ENCODE measurements around the gene BTBD9.

Gene BTBD9

GRCh38 chr6:38658418-38659167 lies 18.9 kb upstream of the BTBD9 start:
- TF ChIP-seq, protein P1, sequence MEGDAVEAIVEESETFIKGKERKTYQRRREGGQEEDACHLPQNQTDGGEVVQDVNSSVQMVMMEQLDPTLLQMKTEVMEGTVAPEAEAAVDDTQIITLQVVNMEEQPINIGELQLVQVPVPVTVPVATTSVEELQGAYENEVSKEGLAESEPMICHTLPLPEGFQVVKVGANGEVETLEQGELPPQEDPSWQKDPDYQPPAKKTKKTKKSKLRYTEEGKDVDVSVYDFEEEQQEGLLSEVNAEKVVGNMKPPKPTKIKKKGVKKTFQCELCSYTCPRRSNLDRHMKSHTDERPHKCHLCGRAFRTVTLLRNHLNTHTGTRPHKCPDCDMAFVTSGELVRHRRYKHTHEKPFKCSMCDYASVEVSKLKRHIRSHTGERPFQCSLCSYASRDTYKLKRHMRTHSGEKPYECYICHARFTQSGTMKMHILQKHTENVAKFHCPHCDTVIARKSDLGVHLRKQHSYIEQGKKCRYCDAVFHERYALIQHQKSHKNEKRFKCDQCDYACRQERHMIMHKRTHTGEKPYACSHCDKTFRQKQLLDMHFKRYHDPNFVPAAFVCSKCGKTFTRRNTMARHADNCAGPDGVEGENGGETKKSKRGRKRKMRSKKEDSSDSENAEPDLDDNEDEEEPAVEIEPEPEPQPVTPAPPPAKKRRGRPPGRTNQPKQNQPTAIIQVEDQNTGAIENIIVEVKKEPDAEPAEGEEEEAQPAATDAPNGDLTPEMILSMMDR (IDR thresholded peaks at IDR 0.05): no peak

DNA sequence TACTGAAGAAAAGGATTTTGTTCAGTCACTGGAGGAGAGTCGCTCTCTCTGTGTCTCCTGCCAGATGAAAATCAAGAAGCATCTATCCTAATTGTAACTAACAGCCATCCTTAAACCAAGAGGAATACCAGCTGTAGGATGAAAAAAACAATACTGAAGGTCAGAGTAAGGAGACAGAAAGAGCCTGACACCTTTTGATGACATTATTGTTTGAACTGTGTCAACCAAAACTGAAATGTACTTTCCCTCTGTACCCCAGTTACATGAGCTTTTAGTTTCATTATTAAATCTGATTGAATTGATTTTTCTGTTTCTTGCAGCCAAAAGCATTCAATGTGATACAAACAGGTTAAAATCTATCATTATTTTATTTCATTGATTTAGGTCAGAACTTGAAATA lies 17.2 kb upstream of the BTBD9 start:
- TF ChIP-seq, protein P1 (IDR thresholded peaks at IDR 0.05): no peak

- TF ChIP-seq, protein P1 (IDR thresholded peaks at IDR 0.05): no peak
Measured at GRCh38 chr6:38654263-38654662, 14.5 kb upstream of the BTBD9 start.

GRCh38 chr6:38651121-38651784 lies 11.5 kb upstream of the BTBD9 start:
- TF ChIP-seq, protein P1 (IDR thresholded peaks at IDR 0.05): no peak

DNA sequence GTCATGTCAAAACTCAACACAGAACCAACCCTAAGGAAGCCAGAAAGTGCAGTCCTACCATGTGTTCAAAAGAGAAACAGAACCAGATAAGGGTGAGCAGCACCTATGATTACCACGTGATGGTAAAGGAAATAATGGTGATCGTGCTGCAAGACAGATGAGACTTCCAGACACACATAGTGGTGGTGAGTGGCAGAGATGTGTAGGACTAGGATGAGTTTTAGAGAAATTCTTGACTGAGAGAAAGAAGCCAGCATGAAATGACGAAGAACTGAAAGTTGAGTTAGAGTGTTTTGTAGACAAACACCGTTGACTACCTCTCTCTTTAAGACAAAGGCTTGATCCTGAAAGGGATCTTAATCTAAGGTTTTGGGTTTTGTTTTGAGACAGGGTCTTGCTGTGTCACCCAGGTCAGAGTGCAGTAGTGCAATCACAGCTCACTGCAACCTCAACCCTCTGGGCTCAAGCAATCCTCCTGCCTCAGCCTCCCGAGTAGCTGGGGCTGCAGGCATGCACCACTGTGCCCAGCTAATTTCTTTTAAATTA lies 10.6 kb upstream of the BTBD9 start:
- TF ChIP-seq, protein P1 (IDR thresholded peaks at IDR 0.05): no peak

DNA sequence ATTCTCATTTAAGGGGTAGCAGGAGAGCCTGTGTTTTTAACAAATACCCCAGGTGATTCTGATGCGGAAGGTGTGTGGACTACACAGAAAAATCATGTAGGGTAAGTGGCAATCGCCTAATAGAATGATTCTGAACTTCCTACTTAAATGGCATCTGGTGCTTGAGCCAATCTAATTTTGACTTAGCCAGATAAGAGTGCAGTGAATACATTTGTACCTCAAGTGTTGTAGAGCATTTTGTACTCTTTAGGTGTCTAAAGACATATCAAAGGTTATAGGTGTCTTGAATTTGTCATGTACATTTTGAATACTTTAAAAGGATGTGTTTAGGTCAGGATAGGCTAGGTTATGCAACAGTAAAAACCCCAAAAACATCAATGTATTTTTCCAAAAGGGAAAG lies 10.0 kb upstream of the BTBD9 start:
- TF ChIP-seq, protein P1 (IDR thresholded peaks at IDR 0.05): no peak

GRCh38 chr6:38648629-38649028 lies 8.9 kb upstream of the BTBD9 start:
- TF ChIP-seq, protein P1 (IDR thresholded peaks at IDR 0.05): no peak
